ENCODE measurements around the gene BDKRB1.

DNA sequence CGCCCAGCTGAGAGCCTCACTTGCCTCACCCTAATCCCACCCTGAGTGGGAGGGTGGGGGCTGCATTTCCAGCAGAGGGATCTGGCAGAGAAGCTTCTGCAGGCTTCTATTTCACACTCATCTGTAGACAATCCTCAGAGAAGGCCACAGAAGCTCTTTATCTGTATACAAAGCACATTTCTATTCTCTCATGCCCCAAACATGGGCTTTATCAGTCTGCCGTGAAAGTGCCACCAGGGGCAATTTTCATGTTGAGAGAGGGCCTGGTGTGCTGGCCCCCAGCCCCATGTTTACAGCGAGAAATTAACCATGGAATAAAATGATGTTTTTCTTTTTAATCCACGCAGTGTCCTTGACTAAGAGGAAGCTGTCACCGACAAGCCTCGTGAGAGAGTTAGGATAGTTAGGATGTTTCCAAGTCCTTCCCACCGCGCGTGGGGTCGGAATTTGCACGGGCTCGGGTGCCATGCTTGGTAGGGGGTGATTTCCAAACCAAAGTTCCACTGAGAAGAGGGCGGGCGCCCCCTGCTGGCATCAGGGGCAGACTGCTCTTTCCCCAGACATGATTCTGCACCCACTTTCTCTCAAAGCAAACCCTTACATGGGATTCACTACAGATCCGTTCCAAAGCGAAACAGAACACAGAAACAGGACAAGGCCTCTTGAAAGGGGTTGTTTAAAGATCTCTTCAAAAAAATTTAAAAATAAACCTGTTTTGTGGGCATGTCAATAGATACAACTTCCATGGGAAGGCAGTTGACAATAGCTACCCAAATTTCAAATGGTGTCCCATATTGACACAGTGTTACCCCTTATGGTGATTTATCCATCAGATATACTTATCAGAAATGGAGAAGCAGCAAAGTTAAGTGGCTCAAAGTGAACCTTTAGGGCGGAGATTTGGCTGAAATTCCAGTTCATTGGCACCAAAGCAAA, 19.4 kb downstream of the BDKRB1 start:
- TF ChIP-seq, protein P1, sequence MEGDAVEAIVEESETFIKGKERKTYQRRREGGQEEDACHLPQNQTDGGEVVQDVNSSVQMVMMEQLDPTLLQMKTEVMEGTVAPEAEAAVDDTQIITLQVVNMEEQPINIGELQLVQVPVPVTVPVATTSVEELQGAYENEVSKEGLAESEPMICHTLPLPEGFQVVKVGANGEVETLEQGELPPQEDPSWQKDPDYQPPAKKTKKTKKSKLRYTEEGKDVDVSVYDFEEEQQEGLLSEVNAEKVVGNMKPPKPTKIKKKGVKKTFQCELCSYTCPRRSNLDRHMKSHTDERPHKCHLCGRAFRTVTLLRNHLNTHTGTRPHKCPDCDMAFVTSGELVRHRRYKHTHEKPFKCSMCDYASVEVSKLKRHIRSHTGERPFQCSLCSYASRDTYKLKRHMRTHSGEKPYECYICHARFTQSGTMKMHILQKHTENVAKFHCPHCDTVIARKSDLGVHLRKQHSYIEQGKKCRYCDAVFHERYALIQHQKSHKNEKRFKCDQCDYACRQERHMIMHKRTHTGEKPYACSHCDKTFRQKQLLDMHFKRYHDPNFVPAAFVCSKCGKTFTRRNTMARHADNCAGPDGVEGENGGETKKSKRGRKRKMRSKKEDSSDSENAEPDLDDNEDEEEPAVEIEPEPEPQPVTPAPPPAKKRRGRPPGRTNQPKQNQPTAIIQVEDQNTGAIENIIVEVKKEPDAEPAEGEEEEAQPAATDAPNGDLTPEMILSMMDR (IDR thresholded peaks at IDR 0.05): peak; percentile 88 to 97 (median 94)
- TF ChIP-seq POLR2A (IDR thresholded peaks at IDR 0.05): no peak
